HG02943 (cell line): ENCODE data around the gene RGS6.

Experiments used
- ATAC-seq: cut with Tn5 transposase; IDR thresholded peaks from one replicate; pipeline ENCODE4 v1.9.1; 2021; ENCODE audit warnings: mild to moderate bottlenecking, low read depth, moderate library complexity; ENCODE audit not compliant: unreplicated experiment

Gene RGS6

GRCh38 chr14:72008666-72009065 is 76.4 kb downstream of the RGS6 start:
- no peak for ATAC-seq

GRCh38 chr14:72010474-72010873 is 78.2 kb downstream of the RGS6 start:
- ATAC-seq = no peak

GRCh38 chr14:72013721-72014345 is 81.6 kb downstream of the RGS6 start:
- ATAC-seq = no peak

- no peak for ATAC-seq
Observed at GRCh38 chr14:72014486-72014885, 82.3 kb downstream of the RGS6 start.

GRCh38 chr14:72017290-72017689 is 85.1 kb downstream of the RGS6 start:
- no peak for ATAC-seq

GRCh38 chr14:72023128-72024042 is 91.2 kb downstream of the RGS6 start:
- ATAC-seq = no peak

GRCh38 chr14:72024043-72024407 is 91.8 kb downstream of the RGS6 start:
- no peak for ATAC-seq

- no peak for ATAC-seq
Observed at GRCh38 chr14:72024504-72024903, 92.3 kb downstream of the RGS6 start.

- no peak for ATAC-seq
Observed at GRCh38 chr14:72026536-72026935, 94.3 kb downstream of the RGS6 start.

- ATAC-seq = no peak
Observed at GRCh38 chr14:72027061-72027460, 94.8 kb downstream of the RGS6 start.

- no peak for ATAC-seq
Observed at GRCh38 chr14:72033365-72033764, 101.1 kb downstream of the RGS6 start.

GRCh38 chr14:72040528-72040927 is 108.3 kb downstream of the RGS6 start:
- ATAC-seq = no peak

GRCh38 chr14:72045271-72045670 is 113.0 kb downstream of the RGS6 start:
- no peak for ATAC-seq

GRCh38 chr14:72045885-72046284 is 113.7 kb downstream of the RGS6 start:
- ATAC-seq = no peak

- ATAC-seq = no peak
Observed at GRCh38 chr14:72049462-72049861, 117.2 kb downstream of the RGS6 start.

GRCh38 chr14:72052356-72052755 is 120.1 kb downstream of the RGS6 start:
- no peak for ATAC-seq

- ATAC-seq = no peak
Observed at GRCh38 chr14:72053651-72054050, 121.4 kb downstream of the RGS6 start.

GRCh38 chr14:72054911-72055310 is 122.7 kb downstream of the RGS6 start:
- ATAC-seq = no peak

- ATAC-seq = no peak
Observed at GRCh38 chr14:72057701-72058285, 125.6 kb downstream of the RGS6 start.

- no peak for ATAC-seq
Observed at GRCh38 chr14:72060460-72060859, 128.2 kb downstream of the RGS6 start.

GRCh38 chr14:72060917-72061316 is 128.7 kb downstream of the RGS6 start:
- no peak for ATAC-seq

GRCh38 chr14:72061718-72062117 is 129.5 kb downstream of the RGS6 start:
- ATAC-seq = no peak
